GM12878 (cell line): ENCODE data around the gene MGRN1. TPM values are rescaled to one million over a fixed set of nuclear protein-coding genes. Genes with fewer than 3 reads are reported as not detected.

Source experiments
- ATAC-seq: fragments of 200-7000 bp; cut with Tn5 transposase; 3 replicates; pipeline ENCODE4 v1.9.1; 2020; ENCODE audit warnings: mild to moderate bottlenecking, moderate library complexity
- BruUV-seq: library from RNA; stranded (reverse); fragments of 400-500 nt; replicated peaks from 2 replicates; lab custom pipeline; 2021; lab: Mats Ljungman, UMichigan
- CTCF ChIA-PET: fragments of 300-600 bp; sonication (Branson Sonifier 250); formaldehyde crosslinking; extraction: SDS; loops from one replicate; lab custom pipeline; 2021; ENCODE audit warnings: inconsistent platforms; lab: Yijun Ruan, JAX
- POLR2A ChIA-PET: fragments of 350-600 bp; formaldehyde crosslinking; extraction: SDS; loops from one replicate; lab custom pipeline; 2021; ENCODE audit warnings: inconsistent platforms; lab: Charles Lee
- RAD21 ChIA-PET: fragments of 300-600 bp; sonication (Branson Sonifier 250); formaldehyde crosslinking; loops from one replicate; lab custom pipeline; 2023; ENCODE audit warnings: antibody characterized with exemption; ENCODE audit not compliant: unreplicated experiment; lab: Charles Lee
- SMC1A ChIA-PET: fragments of 300-600 bp; sonication (Branson Sonifier 250); formaldehyde crosslinking; loops from one replicate; lab custom pipeline; 2023; ENCODE audit not compliant: unreplicated experiment, uncharacterized antibody; lab: Charles Lee
- DNase-seq: peaks from one replicate; pipeline ENCODE4 v3.0.0-alpha.2; 2011; ENCODE audit warnings: low read depth, low spot score
- FAIRE-seq: peaks from 3 replicates; lab custom pipeline; 2011; peaks lifted over from hg19 to GRCh38; lab: Jason Lieb, UNC
- H2AFZ ChIP-seq: 2 replicates; pipeline ENCODE4 v1.6.0; 2011; ENCODE audit warnings: low read depth, low read length, control low read depth; ENCODE audit not compliant: control insufficient read depth
- H3K27ac ChIP-seq: 2 replicates; pipeline ENCODE4 v1.5.1; 2011; ENCODE audit warnings: control low read depth; ENCODE audit not compliant: control insufficient read depth, insufficient read depth
- H3K27me3 ChIP-seq, 2 experiments: replicated peaks in 1 of 2; 2 replicates each; pipeline versions ENCODE4 v1.6.0 to v1.6.1; 2011; ENCODE audit warnings: low read length in 1 of 2; ENCODE audit not compliant: control insufficient read depth in 2 of 2, insufficient read depth in 2 of 2
- H3K36me3 ChIP-seq, 2 experiments: 2 replicates each; pipeline ENCODE4 v1.5.1; 2011; ENCODE audit warnings: low read length in 1 of 2; ENCODE audit not compliant: control insufficient read depth in 2 of 2, insufficient read depth in 2 of 2
- H3K4me1 ChIP-seq: 2 replicates; pipeline ENCODE4 v1.6.1; 2011; ENCODE audit warnings: mild to moderate bottlenecking, low read length, moderate library complexity, mixed read lengths; ENCODE audit not compliant: control insufficient read depth, insufficient read depth
- H3K4me2 ChIP-seq: 2 replicates; pipeline ENCODE4 v1.6.0; 2011; ENCODE audit warnings: control low read depth; ENCODE audit not compliant: control insufficient read depth, insufficient read depth
- H3K4me3 ChIP-seq: fragments of 200-600 bp; sonication (generic); 2 replicates; pipeline ENCODE4 v1.5.1; 2016
- H3K79me2 ChIP-seq: 2 replicates; pipeline ENCODE4 v1.6.0; 2011; ENCODE audit warnings: low read length; ENCODE audit not compliant: control insufficient read depth, insufficient read depth
- H3K9ac ChIP-seq: 2 replicates; pipeline ENCODE4 v1.8.0; 2011; ENCODE audit warnings: low read length, control low read depth, mixed read lengths; ENCODE audit not compliant: control insufficient read depth, insufficient read depth
- H3K9me3 ChIP-seq: replicated peaks from 3 replicates; pipeline ENCODE4 v1.5.1; 2011; ENCODE audit warnings: mild to moderate bottlenecking, low read length; ENCODE audit not compliant: control insufficient read depth, insufficient read depth
- H4K20me1 ChIP-seq: 2 replicates; pipeline ENCODE4 v1.6.0; 2011; ENCODE audit not compliant: control insufficient read depth, insufficient read depth
- ASH2L ChIP-seq: fragments of 300-600, 200-600 bp; sonication (generic); IDR thresholded peaks from 2 replicates; pipeline ENCODE4 v1.6.1; 2017; ENCODE audit warnings: low read depth, mild to moderate bottlenecking, borderline replicate concordance
- ATF3 ChIP-seq: IDR thresholded peaks from 2 replicates; pipeline ENCODE4 v1.6.1; 2011; ENCODE audit warnings: low read depth, mild to moderate bottlenecking, low read length, moderate library complexity, borderline replicate concordance; ENCODE audit errors: extremely low read depth
- BMI1 ChIP-seq: fragments of 450-650 bp; IDR thresholded peaks from 2 replicates; pipeline ENCODE4 v1.6.1; 2016; ENCODE audit warnings: mild to moderate bottlenecking, moderate library complexity, borderline replicate concordance
- GABPA ChIP-seq: IDR thresholded peaks from 2 replicates; pipeline ENCODE4 v1.6.1; 2014; ENCODE audit warnings: antibody characterized with exemption, low read depth, mild to moderate bottlenecking, inconsistent platforms
- JUNB ChIP-seq: IDR thresholded peaks from 2 replicates; pipeline ENCODE4 v1.6.1; 2016; ENCODE audit warnings: antibody characterized with exemption, mild to moderate bottlenecking
- NR2F1 ChIP-seq: fragments of 450-650 bp; conservative IDR thresholded peaks from 2 replicates; pipeline ENCODE4 v1.6.1; 2017; ENCODE audit warnings: mild to moderate bottlenecking
- POLR2A ChIP-seq: IDR thresholded peaks from 2 replicates; pipeline ENCODE4 v1.6.1; 2011; ENCODE audit warnings: low read depth, mild to moderate bottlenecking, low read length
- POLR2AphosphoS5 ChIP-seq: IDR thresholded peaks from 2 replicates; pipeline ENCODE4 v1.6.1; 2011; ENCODE audit warnings: mild to moderate bottlenecking, low read length, inconsistent platforms
- STAT3 ChIP-seq: IDR thresholded peaks from 2 replicates; pipeline ENCODE4 v1.6.1; 2011; ENCODE audit warnings: low read depth, low read length, improper control_type of control experiment
- ZBTB11 ChIP-seq: fragments of 450-650 bp; formaldehyde crosslinking; IDR thresholded peaks from 2 replicates; pipeline ENCODE4 v1.5.0; 2022; ENCODE audit warnings: mild to moderate bottlenecking, missing genetic modification characterization
- WGBS: methylation state at CpG from one replicate; pipeline ENCODE4 v1.1.6; 2016; ENCODE audit warnings: low lambda C conversion rate; ENCODE audit not compliant: insufficient replicate concordance, insufficient coverage; ENCODE audit errors: missing lambda C conversion rate; 5-methylcytosine and 5-hydroxymethylcytosine counted together
- in situ Hi-C: fragments of 300-500 bp; cut with MboI; formaldehyde crosslinking; loops from 9 replicates; pipeline ENCODE4 v1.14.3; 2018; ENCODE audit warnings: mixed read lengths
- intact Hi-C: fragments of 100-400 bp; cut with micrococcal nuclease; formaldehyde crosslinking; loops from one replicate; pipeline ENCODE4 v1.14.2; 2022; ENCODE audit not compliant: unreplicated experiment
- polyA plus RNA-seq, 11 experiments: library from polyadenylated mRNA; depleted of rRNA in 4 of 11; unstranded in 6 of 11; stranded (reverse) in 5 of 11; fragments of >200 nt; fragmentation: Nextera tagmentation in 4 of 11; fragmentation: Illumina TruSeq in 1 of 11; extraction: Ambion mirVana in 4 of 11; extraction: Trizol in 1 of 11; gene quantifications; 1 replicate in 1 of 11; 2 replicates in 10 of 11; pipeline versions ENCODE4 v1.2.1 to v1.2.3, GENCODE V29; 2011 to 2016; ENCODE audit warnings: inconsistent platforms in 2 of 11, missing spikeins in 2 of 11, low read depth in 1 of 11
- total RNA-seq, 4 experiments: library from RNA; depleted of rRNA in 3 of 4; stranded (reverse); fragments of >200 nt in 3 of 4; fragmentation: Illumina TruSeq in 1 of 4; extraction: Trizol in 1 of 4; gene quantifications; 2 replicates each; pipeline versions ENCODE4 v1.2.1 to v1.2.3, GENCODE V29; 2013 to 2021

MGRN1 gene
- total and polyA plus RNA-seq, 10 of the 15 experiments (the other 5 are each of a cell fraction or from before 2014, with no cell fraction given), result 0.35 to 86.7 (median 14.6) TPM

- Histone ChIP-seq H2AFZ (no peak overlapping the region), H3K9me3 (no peaks in the 10 kb centered on the region), H3K27ac (no peak overlapping the region), H3K9ac (no peak overlapping the region), H3K4me3 (no peak overlapping the region), H3K27me3 (no peaks in the 10 kb centered on the region), H3K4me2 (no peak overlapping the region), H4K20me1 (no peaks in the 10 kb centered on the region), H3K4me1 (peaks cover 6% of the 10 kb centered on the region; the same call in 1 of the 2 replicates), H3K36me3 (peaks cover 0 to 10% of the 10 kb centered on the region in 2 experiments; a peak in 2 of 4 replicates), H3K79me2 (peaks cover 25% of the 10 kb centered on the region)
- in situ Hi-C loops (loop anchor here (10.0 kb wide), 1 partner anchor 345 kb away; the partner anchor contains the start of gene SEC14L5), intact Hi-C loops (loop anchor here (10.0 kb wide), 3 partner anchors 95 to 195 kb away; partner anchors contain the start of genes DNAJA3 and ROGDI)
- ChIA-PET SMC1A (no interaction called here), RAD21 (no interaction called here), POLR2A (no interaction called here), CTCF (no interaction called here)
- no TSS peak for BruUV-seq
- TF ChIP-seq NR2F1 (no peak), GABPA (no peak), POLR2AphosphoS5 (0 out of 2 replicates have a peak, but pooled peaks have one; percentile 15), ASH2L (no peak), ZBTB11 (no peak), POLR2A (peak; percentile 51; the same call in 1 of the 2 replicates), STAT3 (no peak), BMI1 (no peak), ATF3 (no peak), JUNB (no peak)
- no peak for DNase-seq
- ATAC-seq, result no peak
- WGBS, result 94% methylated on average over 32 of the region's 45 CpGs
- FAIRE-seq, result no peak
Observed at GRCh38 chr16:4609200-4610010, 15.2 kb upstream of the MGRN1 start.
